MM.1S (cell line): ENCODE results near the gene RGL3.

Experiments used
- EZH2phosphoT487 ChIP-seq: fragments of 300-600 bp; sonication (generic); IDR thresholded peaks from 2 replicates; pipeline ENCODE4 v1.6.1; 2018; ENCODE audit warnings: antibody characterized with exemption, low read length
- TF ChIP-seq, protein P1 (sequence below): fragments of 300-600 bp; sonication (generic); IDR thresholded peaks from 2 replicates; pipeline ENCODE4 v1.5.1; 2016; ENCODE audit warnings: antibody characterized with exemption, low read length, mixed read lengths

DNA sequence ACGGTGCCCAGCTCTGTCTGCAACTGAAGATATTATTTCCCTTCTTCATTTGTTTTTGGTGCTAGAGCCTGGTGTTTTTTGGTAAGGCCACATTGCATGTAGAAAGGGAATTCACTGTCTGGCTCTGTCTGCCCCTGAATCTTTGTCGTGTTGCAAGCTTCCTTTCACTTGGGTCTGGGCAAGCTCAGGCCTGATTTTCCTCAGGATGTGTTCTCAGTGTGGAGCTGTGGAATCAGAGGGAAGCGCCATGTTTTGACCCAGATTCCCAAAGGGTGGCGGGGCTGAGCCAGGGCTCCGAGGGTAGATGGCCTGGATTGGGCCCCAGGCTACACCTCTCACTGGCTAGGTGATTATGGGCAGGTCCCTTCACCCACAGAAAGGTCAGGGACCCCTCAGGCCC lies 24.9 kb upstream of the RGL3 start:
- TF ChIP-seq, protein P1, sequence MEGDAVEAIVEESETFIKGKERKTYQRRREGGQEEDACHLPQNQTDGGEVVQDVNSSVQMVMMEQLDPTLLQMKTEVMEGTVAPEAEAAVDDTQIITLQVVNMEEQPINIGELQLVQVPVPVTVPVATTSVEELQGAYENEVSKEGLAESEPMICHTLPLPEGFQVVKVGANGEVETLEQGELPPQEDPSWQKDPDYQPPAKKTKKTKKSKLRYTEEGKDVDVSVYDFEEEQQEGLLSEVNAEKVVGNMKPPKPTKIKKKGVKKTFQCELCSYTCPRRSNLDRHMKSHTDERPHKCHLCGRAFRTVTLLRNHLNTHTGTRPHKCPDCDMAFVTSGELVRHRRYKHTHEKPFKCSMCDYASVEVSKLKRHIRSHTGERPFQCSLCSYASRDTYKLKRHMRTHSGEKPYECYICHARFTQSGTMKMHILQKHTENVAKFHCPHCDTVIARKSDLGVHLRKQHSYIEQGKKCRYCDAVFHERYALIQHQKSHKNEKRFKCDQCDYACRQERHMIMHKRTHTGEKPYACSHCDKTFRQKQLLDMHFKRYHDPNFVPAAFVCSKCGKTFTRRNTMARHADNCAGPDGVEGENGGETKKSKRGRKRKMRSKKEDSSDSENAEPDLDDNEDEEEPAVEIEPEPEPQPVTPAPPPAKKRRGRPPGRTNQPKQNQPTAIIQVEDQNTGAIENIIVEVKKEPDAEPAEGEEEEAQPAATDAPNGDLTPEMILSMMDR, result no peak
- no peak for TF ChIP-seq EZH2phosphoT487
